SU-DHL-6 (cell line): ENCODE results near the gene CYP2W1.

Source experiments
- H2AFZ ChIP-seq: fragments of 200-600 bp; sonication (generic); 2 replicates; pipeline ENCODE4 v1.6.1; 2014; ENCODE audit warnings: low read depth, mild to moderate bottlenecking, moderate library complexity, mixed read lengths, antibody characterized with exemption, low read length; ENCODE audit not compliant: severe bottlenecking
- H3F3A ChIP-seq: fragments of 200-600 bp; shearing (Covaris generic); 2 replicates; pipeline ENCODE4 v1.6.0; 2016; ENCODE audit warnings: antibody characterized with exemption, mild to moderate bottlenecking; ENCODE audit not compliant: insufficient read depth
- H3K27ac ChIP-seq: fragments of 200-600 bp; sonication (generic); 2 replicates; pipeline ENCODE4 v1.5.1; 2016; ENCODE audit warnings: low read depth, mild to moderate bottlenecking, low read length, moderate library complexity, mixed read lengths
- H3K27me3 ChIP-seq: fragments of 200-600 bp; sonication (generic), shearing (Covaris generic); 2 replicates; pipeline ENCODE4 v1.6.0; 2014; ENCODE audit warnings: mild to moderate bottlenecking, low read length
- H3K36me3 ChIP-seq: fragments of 200-600 bp; sonication (generic); 2 replicates; pipeline ENCODE4 v1.6.1; 2014; ENCODE audit warnings: mild to moderate bottlenecking, low read length, mixed read lengths
- H3K4me2 ChIP-seq: fragments of 300-600, 200-600 bp; shearing (Covaris generic), sonication (generic); 2 replicates; pipeline ENCODE4 v1.6.0; 2014; ENCODE audit warnings: low read length, low read depth, mild to moderate bottlenecking; ENCODE audit not compliant: poor library complexity, severe bottlenecking
- H3K4me3 ChIP-seq: fragments of 200-600 bp; sonication (generic); 2 replicates; pipeline ENCODE4 v1.5.1; 2014; ENCODE audit warnings: antibody characterized with exemption, low read length, mild to moderate bottlenecking, mixed read lengths; ENCODE audit not compliant: insufficient read depth, poor library complexity, severe bottlenecking
- H3K79me2 ChIP-seq: fragments of 200-600 bp; sonication (generic); 2 replicates; pipeline ENCODE4 v1.6.1; 2014; ENCODE audit warnings: mild to moderate bottlenecking, low read length, moderate library complexity; ENCODE audit not compliant: insufficient read depth
- H3K9ac ChIP-seq: fragments of 200-600 bp; sonication (generic); 2 replicates; pipeline ENCODE4 v1.7.0; 2014; ENCODE audit warnings: mild to moderate bottlenecking, low read length
- H3K9me2 ChIP-seq: fragments of 200-600 bp; sonication (generic); replicated peaks from 2 replicates; pipeline ENCODE4 v1.6.1; 2014; ENCODE audit warnings: low read length; ENCODE audit not compliant: insufficient read depth
- H3K9me3 ChIP-seq: fragments of 200-600 bp; sonication (generic); 2 replicates; pipeline ENCODE4 v1.6.1; 2014; ENCODE audit warnings: low read length, mixed read lengths; ENCODE audit not compliant: insufficient read depth
- H4K20me1 ChIP-seq: fragments of 200-600 bp; sonication (generic); 2 replicates; pipeline ENCODE4 v1.6.1; 2014; ENCODE audit warnings: low read depth, mild to moderate bottlenecking, antibody characterized with exemption, low read length, moderate library complexity, mixed read lengths
- CTCF ChIP-seq: fragments of 200-600 bp; sonication (generic); IDR thresholded peaks from one replicate; pipeline ENCODE4 v1.5.1; 2017; ENCODE audit warnings: antibody characterized with exemption, mild to moderate bottlenecking, low read length, moderate library complexity; ENCODE audit not compliant: insufficient read depth, poor library complexity, severe bottlenecking
- EZH2phosphoT487 ChIP-seq: fragments of 200-600 bp; sonication (generic), shearing (Covaris generic); conservative IDR thresholded peaks from 2 replicates; pipeline ENCODE4 v1.6.1; 2018; ENCODE audit warnings: mild to moderate bottlenecking, antibody characterized with exemption, low read length, moderate library complexity, mixed read lengths

CYP2W1 gene

GRCh38 chr7:972110-972509 is 10.9 kb upstream of the CYP2W1 start:
- H3K4me3 ChIP-seq = no peak overlapping the region
- no peak overlapping the region for H3K9ac ChIP-seq
- no peaks in the 10 kb centered on the region for H3K27me3 ChIP-seq
- peaks cover 13% of the 10 kb centered on the region; the same call in 1 of the 2 replicates for H3K36me3 ChIP-seq
- peaks cover 4% of the 10 kb centered on the region; the same call in 1 of the 2 replicates for H4K20me1 ChIP-seq
- H2AFZ ChIP-seq = no peak overlapping the region
- H3K79me2 ChIP-seq = peaks cover 42% of the 10 kb centered on the region
- no peaks in the 10 kb centered on the region for H3K9me3 ChIP-seq
- no peak overlapping the region for H3K27ac ChIP-seq
- H3K4me2 ChIP-seq = no peak overlapping the region
- no peaks in the 10 kb centered on the region for H3K9me2 ChIP-seq
- 0 out of 2 replicates have a peak, but pooled peaks cover 5% of the 10 kb centered on the region for H3F3A ChIP-seq
- TF ChIP-seq CTCF = no peak
- TF ChIP-seq EZH2phosphoT487 = no peak

- no peak overlapping the region for H3K27ac ChIP-seq
- TF ChIP-seq CTCF = no peak
- TF ChIP-seq EZH2phosphoT487 = no peak
- peaks cover 13% of the 10 kb centered on the region; the same call in 1 of the 2 replicates for H3K36me3 ChIP-seq
- no peaks in the 10 kb centered on the region for H3K9me2 ChIP-seq
- H2AFZ ChIP-seq = no peak overlapping the region
- no peaks in the 10 kb centered on the region for H3K27me3 ChIP-seq
- no peaks in the 10 kb centered on the region for H3K9me3 ChIP-seq
- H3F3A ChIP-seq = 0 out of 2 replicates have a peak, but pooled peaks cover 5% of the 10 kb centered on the region
- H3K4me3 ChIP-seq = no peak overlapping the region
- peaks cover 42% of the 10 kb centered on the region for H3K79me2 ChIP-seq
- peak overlapping the region; percentile 4 for H3K4me2 ChIP-seq
- no peak overlapping the region for H3K9ac ChIP-seq
- H4K20me1 ChIP-seq = peaks cover 4% of the 10 kb centered on the region; the same call in 1 of the 2 replicates
Observed at GRCh38 chr7:972676-973309, 10.2 kb upstream of the CYP2W1 start.

GRCh38 chr7:973312-973711 is 9.7 kb upstream of the CYP2W1 start:
- peaks cover 13% of the 10 kb centered on the region; the same call in 1 of the 2 replicates for H3K36me3 ChIP-seq
- no peaks in the 10 kb centered on the region for H3K27me3 ChIP-seq
- H3K9me3 ChIP-seq = no peaks in the 10 kb centered on the region
- no peak for TF ChIP-seq CTCF
- TF ChIP-seq EZH2phosphoT487 = no peak
- no peaks in the 10 kb centered on the region for H3K9me2 ChIP-seq
- H4K20me1 ChIP-seq = peaks cover 4% of the 10 kb centered on the region; the same call in 1 of the 2 replicates
- peak overlapping the region; percentile 4 for H3K4me2 ChIP-seq
- H3F3A ChIP-seq = 0 out of 2 replicates have a peak, but pooled peaks cover 5% of the 10 kb centered on the region
- H3K4me3 ChIP-seq = no peak overlapping the region
- no peak overlapping the region for H2AFZ ChIP-seq
- H3K9ac ChIP-seq = no peak overlapping the region
- no peak overlapping the region for H3K27ac ChIP-seq
- H3K79me2 ChIP-seq = peaks cover 42% of the 10 kb centered on the region
